Measurements from ENCODE around the gene RPL3. TPM values are rescaled to one million over a fixed set of nuclear protein-coding genes. Genes with fewer than 3 reads are reported as not detected.

RPL3 gene
- 1,000 to 10,000 TPM; 1,521 to 2,885 TPM for polyA plus RNA-seq

- Histone ChIP-seq H3K4me1 (ENCODE audit: control insufficient read depth in 2 of 2, insufficient read depth in 2 of 2, low read length in 1 of 2) (peaks cover 0 to 13% of the 10 kb centered on the region in 2 donors), H3K27ac (ENCODE audit: low read depth in 2 of 2, low read length in 1 of 2) (peak within 1 kb of the TSS; percentile 95 to 100), H3K36me3 (ENCODE audit: control insufficient read depth in 2 of 2, insufficient read depth in 2 of 2, low read length in 1 of 2) (peaks cover 23 to 29% of the 10 kb centered on the region in 2 donors), H3K9me3 (ENCODE audit: control insufficient read depth in 2 of 2, insufficient read depth in 1 of 2, low read depth in 1 of 2, low read length in 1 of 2) (no peaks in the 10 kb centered on the region), H3K27me3 (ENCODE audit: control insufficient read depth in 1 of 2, insufficient read depth in 2 of 2, low read length in 2 of 2) (no peaks in the 10 kb centered on the region), H3K4me3 (ENCODE audit: low read depth in 1 of 2, low read length in 2 of 2) (peak within 1 kb of the TSS; percentile 71 to 96)
- WGBS, 2 donors, result 0 to 1% methylated on average over 64 to 65 of the region's 65 CpGs
These were observed at the start of gene RPL3 for GRCh38 chr22:39319284-39320022. RPL3 (minus strand) TSS chr22:39319623; CDS start chr22:39319597, 26 bp downstream.

- Histone ChIP-seq H3K9me3 (ENCODE audit: control insufficient read depth in 2 of 2, insufficient read depth in 1 of 2, low read depth in 1 of 2, low read length in 1 of 2) (peaks cover 0 to 4% of the 10 kb centered on the region in 2 donors), H3K4me3 (ENCODE audit: low read depth in 1 of 2, low read length in 2 of 2) (no peak overlapping the region)
- 89 to 90% methylated on average over 6 of the region's 6 CpGs for WGBS, 2 donors
These were observed 49.8 kb upstream of the RPL3 start for GRCh38 chr22:39369186-39369585.

GRCh38 chr22:39368461-39368911 lies 49.1 kb upstream of the RPL3 start:
- peaks cover 2 to 17% of the 10 kb centered on the region in 2 donors for H3K4me1 ChIP-seq (ENCODE audit: control insufficient read depth in 2 of 2, insufficient read depth in 2 of 2, low read length in 1 of 2)
- 71 to 82% methylated on average over 9 of the region's 9 CpGs for WGBS, 2 donors

More at GRCh38 chr22:39369186-39369585, 49.8 kb upstream of the RPL3 start:
- Histone ChIP-seq H3K4me1 (ENCODE audit: control insufficient read depth in 2 of 2, insufficient read depth in 2 of 2, low read length in 1 of 2) (peaks cover 0 to 11% of the 10 kb centered on the region in 2 donors), H3K27me3 (ENCODE audit: control insufficient read depth in 1 of 2, insufficient read depth in 2 of 2, low read length in 2 of 2) (no peaks in the 10 kb centered on the region), H3K36me3 (ENCODE audit: control insufficient read depth in 2 of 2, insufficient read depth in 2 of 2, low read length in 1 of 2) (peaks cover 0 to 1% of the 10 kb centered on the region in 2 donors), H3K27ac (ENCODE audit: low read depth in 2 of 2, low read length in 1 of 2) (no peak overlapping the region)

GRCh38 chr22:39367035-39367434 lies 47.6 kb upstream of the RPL3 start:
- Histone ChIP-seq H3K36me3 (ENCODE audit: control insufficient read depth in 2 of 2, insufficient read depth in 2 of 2, low read length in 1 of 2) (no peaks in the 10 kb centered on the region), H3K27ac (ENCODE audit: low read depth in 2 of 2, low read length in 1 of 2) (peak overlapping the region in 1 of 2 donors; percentile 20), H3K27me3 (ENCODE audit: control insufficient read depth in 1 of 2, insufficient read depth in 2 of 2, low read length in 2 of 2) (no peaks in the 10 kb centered on the region), H3K4me3 (ENCODE audit: low read depth in 1 of 2, low read length in 2 of 2) (no peak overlapping the region), H3K9me3 (ENCODE audit: control insufficient read depth in 2 of 2, insufficient read depth in 1 of 2, low read depth in 1 of 2, low read length in 1 of 2) (peaks cover 0 to 4% of the 10 kb centered on the region in 2 donors), H3K4me1 (ENCODE audit: control insufficient read depth in 2 of 2, insufficient read depth in 2 of 2, low read length in 1 of 2) (peaks cover 11 to 26% of the 10 kb centered on the region in 2 donors)
- WGBS, 2 donors, result 64 to 66% methylated on average over 9 of the region's 9 CpGs

More at GRCh38 chr22:39368461-39368911, 49.1 kb upstream of the RPL3 start:
- no peaks in the 10 kb centered on the region for H3K27me3 ChIP-seq (ENCODE audit: control insufficient read depth in 1 of 2, insufficient read depth in 2 of 2, low read length in 2 of 2)
- H3K9me3 ChIP-seq (ENCODE audit: control insufficient read depth in 2 of 2, insufficient read depth in 1 of 2, low read depth in 1 of 2, low read length in 1 of 2), result peaks cover 0 to 4% of the 10 kb centered on the region in 2 donors
- no peaks in the 10 kb centered on the region for H3K36me3 ChIP-seq (ENCODE audit: control insufficient read depth in 2 of 2, insufficient read depth in 2 of 2, low read length in 1 of 2)
- H3K27ac ChIP-seq (ENCODE audit: low read depth in 2 of 2, low read length in 1 of 2), result no peak overlapping the region
- no peak overlapping the region for H3K4me3 ChIP-seq (ENCODE audit: low read depth in 1 of 2, low read length in 2 of 2)

- WGBS, 2 donors, result 83 to 84% methylated on average over 3 of the region's 3 CpGs
- H3K27me3 ChIP-seq (ENCODE audit: control insufficient read depth in 1 of 2, insufficient read depth in 2 of 2, low read length in 2 of 2), result no peaks in the 10 kb centered on the region
- H3K27ac ChIP-seq (ENCODE audit: low read depth in 2 of 2, low read length in 1 of 2), result peak overlapping the region in 1 of 2 donors; percentile 7
- peaks cover 12 to 38% of the 10 kb centered on the region in 2 donors for H3K4me1 ChIP-seq (ENCODE audit: control insufficient read depth in 2 of 2, insufficient read depth in 2 of 2, low read length in 1 of 2)
- no peak overlapping the region for H3K4me3 ChIP-seq (ENCODE audit: low read depth in 1 of 2, low read length in 2 of 2)
- no peaks in the 10 kb centered on the region for H3K36me3 ChIP-seq (ENCODE audit: control insufficient read depth in 2 of 2, insufficient read depth in 2 of 2, low read length in 1 of 2)
- H3K9me3 ChIP-seq (ENCODE audit: control insufficient read depth in 2 of 2, insufficient read depth in 1 of 2, low read depth in 1 of 2, low read length in 1 of 2), result no peaks in the 10 kb centered on the region
These were observed 46.0 kb upstream of the RPL3 start for GRCh38 chr22:39365492-39365780.

- Histone ChIP-seq H3K4me3 (ENCODE audit: low read depth in 1 of 2, low read length in 2 of 2) (no peak overlapping the region), H3K36me3 (ENCODE audit: control insufficient read depth in 2 of 2, insufficient read depth in 2 of 2, low read length in 1 of 2) (no peaks in the 10 kb centered on the region), H3K4me1 (ENCODE audit: control insufficient read depth in 2 of 2, insufficient read depth in 2 of 2, low read length in 1 of 2) (peaks cover 13 to 43% of the 10 kb centered on the region in 2 donors), H3K27ac (ENCODE audit: low read depth in 2 of 2, low read length in 1 of 2) (peak overlapping the region; percentile 17 to 71), H3K27me3 (ENCODE audit: control insufficient read depth in 1 of 2, insufficient read depth in 2 of 2, low read length in 2 of 2) (no peaks in the 10 kb centered on the region), H3K9me3 (ENCODE audit: control insufficient read depth in 2 of 2, insufficient read depth in 1 of 2, low read depth in 1 of 2, low read length in 1 of 2) (no peaks in the 10 kb centered on the region)
- 55 to 59% methylated on average over 11 of the region's 11 CpGs for WGBS, 2 donors
These were observed 45.5 kb upstream of the RPL3 start for GRCh38 chr22:39364714-39365491.

GRCh38 chr22:39363751-39364515 lies 44.5 kb upstream of the RPL3 start:
- Histone ChIP-seq H3K27ac (ENCODE audit: low read depth in 2 of 2, low read length in 1 of 2) (peak overlapping the region in 1 of 2 donors; percentile 71), H3K27me3 (ENCODE audit: control insufficient read depth in 1 of 2, insufficient read depth in 2 of 2, low read length in 2 of 2) (no peaks in the 10 kb centered on the region), H3K36me3 (ENCODE audit: control insufficient read depth in 2 of 2, insufficient read depth in 2 of 2, low read length in 1 of 2) (peaks cover under 1 to 3% of the 10 kb centered on the region in 2 donors), H3K4me1 (ENCODE audit: control insufficient read depth in 2 of 2, insufficient read depth in 2 of 2, low read length in 1 of 2) (peaks cover 16 to 47% of the 10 kb centered on the region in 2 donors), H3K9me3 (ENCODE audit: control insufficient read depth in 2 of 2, insufficient read depth in 1 of 2, low read depth in 1 of 2, low read length in 1 of 2) (no peaks in the 10 kb centered on the region), H3K4me3 (ENCODE audit: low read depth in 1 of 2, low read length in 2 of 2) (no peak overlapping the region)
- 42 to 46% methylated on average over 19 of the region's 19 CpGs for WGBS, 2 donors

- Histone ChIP-seq H3K27ac (ENCODE audit: low read depth in 2 of 2, low read length in 1 of 2) (peak overlapping the region in 1 of 2 donors; percentile 71), H3K9me3 (ENCODE audit: control insufficient read depth in 2 of 2, insufficient read depth in 1 of 2, low read depth in 1 of 2, low read length in 1 of 2) (no peaks in the 10 kb centered on the region), H3K27me3 (ENCODE audit: control insufficient read depth in 1 of 2, insufficient read depth in 2 of 2, low read length in 2 of 2) (no peaks in the 10 kb centered on the region), H3K4me3 (ENCODE audit: low read depth in 1 of 2, low read length in 2 of 2) (no peak overlapping the region), H3K36me3 (ENCODE audit: control insufficient read depth in 2 of 2, insufficient read depth in 2 of 2, low read length in 1 of 2) (peaks cover 3 to 4% of the 10 kb centered on the region in 2 donors), H3K4me1 (ENCODE audit: control insufficient read depth in 2 of 2, insufficient read depth in 2 of 2, low read length in 1 of 2) (peaks cover 18 to 44% of the 10 kb centered on the region in 2 donors)
- 72 to 77% methylated on average over 4 of the region's 4 CpGs for WGBS, 2 donors
These were observed 43.5 kb upstream of the RPL3 start for GRCh38 chr22:39362932-39363331.

GRCh38 chr22:39362271-39362670 lies 42.8 kb upstream of the RPL3 start:
- WGBS, 2 donors, result 51 to 64% methylated on average over 11 of the region's 11 CpGs
- H3K9me3 ChIP-seq (ENCODE audit: control insufficient read depth in 2 of 2, insufficient read depth in 1 of 2, low read depth in 1 of 2, low read length in 1 of 2), result no peaks in the 10 kb centered on the region
- peaks cover 18 to 43% of the 10 kb centered on the region in 2 donors for H3K4me1 ChIP-seq (ENCODE audit: control insufficient read depth in 2 of 2, insufficient read depth in 2 of 2, low read length in 1 of 2)
- H3K4me3 ChIP-seq (ENCODE audit: low read depth in 1 of 2, low read length in 2 of 2), result no peak overlapping the region
- no peaks in the 10 kb centered on the region for H3K27me3 ChIP-seq (ENCODE audit: control insufficient read depth in 1 of 2, insufficient read depth in 2 of 2, low read length in 2 of 2)
- H3K27ac ChIP-seq (ENCODE audit: low read depth in 2 of 2, low read length in 1 of 2), result peak overlapping the region in 1 of 2 donors; percentile 47
- H3K36me3 ChIP-seq (ENCODE audit: control insufficient read depth in 2 of 2, insufficient read depth in 2 of 2, low read length in 1 of 2), result peaks cover 3 to 4% of the 10 kb centered on the region in 2 donors
